Ovary (tissue), 3 donors: ENCODE data around the gene ELAVL1.

ENCODE experiments used
- CTCF ChIP-seq, 3 donors: fragments of 450-650 bp in 2 of 3; fragments of 200-600 bp in 1 of 3; IDR thresholded peaks; one replicate each; pipeline versions ENCODE4 v1.5.1 to v1.8.0; 2016 to 2022; ENCODE audit warnings: antibody characterized with exemption in 3 of 3, mild to moderate bottlenecking in 1 of 3
- EP300 ChIP-seq: sonication (generic); formaldehyde crosslinking; IDR thresholded peaks from one replicate; pipeline ENCODE4 v1.6.1; 2017; ENCODE audit warnings: antibody characterized with exemption
- POLR2A ChIP-seq: fragments of 450-650 bp; IDR thresholded peaks from one replicate; pipeline ENCODE4 v1.6.1; 2017; ENCODE audit warnings: antibody characterized with exemption, mild to moderate bottlenecking, moderate library complexity
- donor health status: DM: no; HTN: no; CAD: no.

- no peak for TF ChIP-seq POLR2A
- TF ChIP-seq CTCF (IDR thresholded peaks at IDR 0.05), result no peak
- TF ChIP-seq EP300, result no peak
These were observed 46.2 kb downstream of the ELAVL1 start for GRCh38 chr19:7959211-7959610.
